HL-60/S4 treated with phorbol 12-myristate 13-acetate at 8.2 ng/mL for 4 days and 3 days (cell line): ENCODE results near the gene REG1B.

Source experiments
- in situ Hi-C: fragments of 300-500 bp; cut with MboI; formaldehyde crosslinking; loops from 2 replicates; pipeline ENCODE4 v1.15.0; 2022; ENCODE audit warnings: low sequenced_read_pairs

Gene REG1B, protein sequence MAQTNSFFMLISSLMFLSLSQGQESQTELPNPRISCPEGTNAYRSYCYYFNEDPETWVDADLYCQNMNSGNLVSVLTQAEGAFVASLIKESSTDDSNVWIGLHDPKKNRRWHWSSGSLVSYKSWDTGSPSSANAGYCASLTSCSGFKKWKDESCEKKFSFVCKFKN

DNA sequence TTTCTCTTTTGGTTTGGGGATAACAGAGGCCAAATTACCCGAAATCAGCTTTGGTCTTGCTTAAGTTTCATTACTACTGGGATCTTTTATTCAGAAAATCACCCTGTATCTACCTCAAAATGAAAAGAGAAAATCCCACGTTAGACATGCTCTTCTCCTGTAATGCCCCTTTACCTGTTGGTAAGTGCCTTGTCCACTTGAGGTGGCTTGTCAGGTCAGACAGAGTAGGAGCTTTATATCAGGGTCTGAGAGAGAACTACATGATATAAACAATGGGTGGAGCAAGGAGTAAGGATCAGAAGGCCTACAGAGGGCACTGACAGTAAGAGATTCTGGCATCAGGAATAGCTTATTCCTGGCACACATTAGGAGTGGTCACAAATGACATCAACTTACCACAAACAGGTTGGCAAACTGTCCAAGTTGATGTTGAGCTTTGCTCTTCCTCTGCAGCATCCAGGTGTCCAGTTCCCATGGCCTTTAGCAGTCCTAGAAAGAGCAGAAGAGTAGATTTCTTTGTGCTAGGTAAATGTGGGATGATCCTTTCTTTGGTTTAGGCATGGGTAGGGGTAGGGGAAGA is at the start of gene REG1B:
Gene REG1B, minus strand, starts transcription at position 209 of the 580 bp plus-strand sequence. CDS start 381 bp downstream, outside the sequence.
- in situ Hi-C loops = no loop called here

DNA sequence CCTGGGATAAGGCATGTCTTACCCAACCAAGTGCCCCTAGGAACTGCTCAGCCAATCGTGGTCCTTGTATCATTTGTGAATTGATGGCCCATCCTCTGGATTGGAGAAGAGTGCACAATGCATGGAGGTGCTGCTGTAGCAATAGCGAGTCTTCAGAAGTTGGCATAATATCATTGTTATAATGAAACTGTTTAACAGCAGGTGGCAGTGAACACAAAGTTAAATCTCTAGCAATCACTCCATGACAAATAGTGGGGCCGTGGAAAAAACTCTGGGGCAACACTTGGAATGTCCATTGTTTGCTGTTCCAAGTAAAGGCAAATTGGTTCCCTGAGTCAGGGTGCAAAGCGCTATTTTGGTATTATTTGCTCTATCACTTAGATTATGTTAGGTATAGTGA is 43.9 kb upstream of the REG1B start:
- in situ Hi-C loops = no loop called here

DNA sequence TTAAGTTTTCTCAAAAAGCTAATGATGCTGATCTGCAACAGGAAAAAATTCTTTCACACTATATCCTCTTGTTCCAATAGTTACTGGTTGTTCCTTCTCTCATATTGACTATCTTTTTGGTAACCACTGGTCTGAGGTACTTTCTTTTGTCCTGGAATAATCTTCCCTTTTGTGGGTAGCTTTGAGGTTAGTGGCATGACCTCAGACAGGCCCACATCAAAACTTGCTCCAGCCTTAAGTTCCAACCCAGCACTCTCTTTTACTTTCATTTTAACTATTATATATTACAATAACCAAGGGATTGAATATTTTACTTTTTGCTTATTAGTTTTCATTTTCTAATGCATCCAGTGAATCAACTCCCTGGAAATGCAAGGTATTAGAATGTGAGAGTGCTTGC is 42.0 kb upstream of the REG1B start:
- in situ Hi-C loops = no loop called here

DNA sequence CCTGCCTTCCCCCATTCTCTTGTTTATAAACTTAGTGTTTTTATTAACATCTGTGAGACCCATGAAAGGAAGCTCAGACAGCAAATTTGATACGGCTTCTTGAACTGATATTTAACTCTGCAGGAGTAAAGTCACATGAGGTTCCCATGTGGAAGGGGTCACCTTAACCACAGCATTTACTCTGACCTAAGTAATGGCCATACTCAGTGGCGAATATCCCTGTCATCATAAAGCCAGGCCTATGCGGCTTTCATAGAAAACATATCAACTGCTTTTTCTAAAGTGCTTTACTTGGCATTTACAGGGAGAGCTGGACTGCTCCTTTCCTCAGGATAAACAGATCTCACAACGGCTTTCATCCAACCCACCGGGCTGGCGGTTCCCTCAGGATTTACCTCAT is 41.5 kb upstream of the REG1B start:
- in situ Hi-C loops = no loop called here

DNA sequence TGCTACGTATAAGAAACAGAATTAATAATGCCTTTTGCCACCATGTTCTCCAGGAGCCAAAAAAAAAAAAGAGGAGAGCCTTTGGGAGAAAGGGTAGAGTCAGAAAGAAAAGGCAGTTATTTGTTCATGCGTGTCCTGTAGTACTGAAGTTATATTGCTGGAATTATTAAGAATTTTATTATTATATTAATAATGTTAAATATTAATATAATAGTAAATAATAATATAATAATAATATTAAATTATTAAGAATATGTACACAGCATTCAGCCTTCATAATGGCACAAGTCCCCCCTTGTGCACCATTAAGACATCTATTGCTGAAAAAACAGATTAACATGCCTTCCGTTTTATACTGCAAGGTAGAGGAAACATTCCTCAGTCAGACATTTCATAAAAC is 40.6 kb upstream of the REG1B start:
- in situ Hi-C loops = no loop called here

DNA sequence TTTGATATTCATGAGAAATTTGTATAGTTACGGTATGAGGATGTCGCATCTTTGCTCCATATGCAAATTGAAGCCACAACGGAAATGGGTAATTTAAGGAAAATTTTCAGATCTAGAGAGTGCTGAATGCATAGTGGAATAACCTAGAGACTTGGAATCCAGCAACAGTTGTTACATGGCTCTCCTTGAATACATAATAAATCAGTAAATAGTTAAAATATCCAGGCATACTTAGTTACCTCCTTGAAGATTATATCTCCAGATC is 37.9 kb upstream of the REG1B start:
- in situ Hi-C loops = no loop called here

DNA sequence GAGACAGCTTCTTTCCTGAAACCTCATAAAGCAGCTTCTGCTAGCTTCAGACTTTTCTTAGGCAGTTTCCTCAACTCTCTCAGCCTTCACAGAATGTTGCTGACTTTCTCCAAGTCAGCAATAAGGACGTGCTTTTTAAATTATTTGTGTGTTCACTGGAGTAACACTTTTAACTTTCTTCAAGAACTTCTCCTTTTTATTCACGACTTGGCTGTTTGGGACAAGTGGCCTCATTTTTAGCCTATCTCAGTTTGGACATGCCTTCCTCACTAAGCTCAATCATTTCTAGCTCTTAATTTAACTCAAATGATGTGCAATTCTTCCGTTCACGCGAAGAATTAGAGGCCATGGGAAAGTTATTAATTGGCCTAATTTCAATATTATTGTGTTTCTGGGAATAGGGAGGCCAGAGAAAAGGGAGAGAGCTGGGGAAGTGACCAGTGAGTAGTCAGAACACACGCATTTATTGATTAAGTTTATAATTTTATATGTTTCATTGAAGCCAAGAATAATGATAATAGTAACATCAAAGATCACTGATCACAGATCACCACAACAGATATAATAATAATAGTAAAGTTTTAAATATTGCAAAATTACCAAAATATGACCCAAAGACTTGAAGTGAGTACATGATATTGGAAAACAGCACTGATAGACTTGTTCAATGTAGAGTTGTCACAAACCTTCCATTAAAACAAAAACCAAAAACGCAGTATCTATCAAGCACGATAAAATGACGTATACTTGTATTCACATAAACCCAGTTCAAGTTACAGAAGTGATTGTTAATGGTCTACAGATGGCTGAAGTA is 37.3 kb upstream of the REG1B start:
- in situ Hi-C loops = no loop called here

DNA sequence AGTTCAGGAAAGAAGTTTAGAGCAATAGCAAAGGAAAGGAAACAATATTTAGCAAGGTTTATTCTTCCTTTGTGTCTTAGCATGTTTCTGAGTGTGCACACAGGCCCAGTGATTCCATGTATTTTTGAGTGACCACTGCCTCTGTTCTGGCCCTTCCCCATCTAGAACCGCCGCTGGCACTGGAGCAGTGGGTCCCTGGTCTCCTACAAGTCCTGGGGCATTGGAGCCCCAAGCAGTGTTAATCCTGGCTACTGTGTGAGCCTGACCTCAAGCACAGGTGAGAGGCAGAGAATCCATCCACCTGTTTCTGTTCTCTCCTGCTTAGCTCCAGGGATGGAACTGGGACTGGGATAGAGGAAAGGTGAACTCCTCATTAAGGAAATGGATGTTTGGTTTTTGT is 34.9 kb upstream of the REG1B start:
- in situ Hi-C loops = no loop called here

DNA sequence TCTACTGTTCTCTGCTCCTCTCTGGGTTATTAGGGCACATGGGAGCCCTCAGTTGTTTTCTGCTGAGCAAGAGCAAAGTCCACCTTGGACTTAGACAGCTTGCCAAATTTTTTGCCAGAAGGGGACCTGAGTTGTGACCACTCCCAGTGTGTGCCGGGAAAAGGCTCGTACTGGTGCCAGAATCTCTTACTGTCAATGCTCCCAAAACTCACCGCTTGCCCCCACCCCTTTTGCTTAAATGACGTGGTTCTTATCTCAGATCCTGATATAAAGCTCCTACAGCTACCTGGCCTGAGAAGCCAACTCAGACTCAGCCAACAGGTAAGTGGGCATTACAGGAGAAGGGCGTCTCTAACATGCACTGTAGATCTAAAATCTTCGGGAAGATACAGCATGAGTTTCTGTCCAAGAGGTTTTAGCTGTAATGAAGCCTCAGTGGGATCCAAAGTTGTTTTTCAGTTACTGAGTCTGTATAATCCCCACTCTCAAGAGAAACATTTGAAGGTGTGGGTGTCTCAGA is 32.5 kb upstream of the REG1B start, which contains the start of gene REG1A:
Gene REG1A, plus strand, starts transcription at position 295 of the 520 bp plus-strand sequence. CDS start 374 bp downstream, outside the sequence.
- in situ Hi-C loops = no loop called here

DNA sequence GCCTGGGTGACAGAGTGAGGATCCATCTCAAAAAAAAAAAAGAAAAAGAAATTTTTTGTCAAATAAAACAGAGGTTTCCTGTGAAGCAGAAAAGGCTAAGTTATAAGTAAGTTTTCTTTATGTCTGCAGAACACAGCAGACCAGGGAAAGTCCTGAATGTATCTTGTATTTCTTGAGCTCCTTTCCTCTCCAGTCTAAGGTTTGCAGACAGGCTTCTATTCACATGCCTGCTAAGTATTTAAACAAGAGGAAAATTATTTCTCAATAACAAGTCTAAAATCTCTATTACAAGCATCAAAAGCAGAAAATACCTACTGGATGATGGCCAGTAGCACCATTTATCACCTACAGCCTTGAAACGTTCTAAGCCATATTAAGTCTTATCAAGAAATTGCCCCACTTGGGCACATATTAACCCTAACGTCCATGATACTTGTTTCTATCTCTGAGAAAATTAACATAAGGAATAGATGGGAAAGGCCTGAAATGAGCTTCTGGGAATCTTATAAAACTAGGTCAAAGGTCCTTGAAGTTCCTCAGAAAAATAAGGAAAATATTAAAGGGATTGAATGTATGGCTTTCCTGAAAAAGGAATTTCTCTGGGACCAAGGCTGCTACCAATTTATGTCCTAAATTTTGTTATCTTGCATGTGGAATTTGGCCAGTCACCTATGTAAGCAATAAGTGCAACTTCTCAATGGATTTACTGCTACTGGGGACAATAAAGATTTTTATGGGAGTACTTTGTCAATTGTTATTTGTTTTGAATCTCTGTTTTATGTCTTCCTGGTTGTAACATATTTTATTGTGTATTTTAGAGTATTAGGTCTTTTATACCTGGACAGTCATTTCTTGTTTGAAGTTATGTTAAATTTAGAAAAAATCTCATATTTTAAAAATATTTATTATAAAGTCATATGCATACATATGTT is 29.5 kb upstream of the REG1B start:
- in situ Hi-C loops = no loop called here

DNA sequence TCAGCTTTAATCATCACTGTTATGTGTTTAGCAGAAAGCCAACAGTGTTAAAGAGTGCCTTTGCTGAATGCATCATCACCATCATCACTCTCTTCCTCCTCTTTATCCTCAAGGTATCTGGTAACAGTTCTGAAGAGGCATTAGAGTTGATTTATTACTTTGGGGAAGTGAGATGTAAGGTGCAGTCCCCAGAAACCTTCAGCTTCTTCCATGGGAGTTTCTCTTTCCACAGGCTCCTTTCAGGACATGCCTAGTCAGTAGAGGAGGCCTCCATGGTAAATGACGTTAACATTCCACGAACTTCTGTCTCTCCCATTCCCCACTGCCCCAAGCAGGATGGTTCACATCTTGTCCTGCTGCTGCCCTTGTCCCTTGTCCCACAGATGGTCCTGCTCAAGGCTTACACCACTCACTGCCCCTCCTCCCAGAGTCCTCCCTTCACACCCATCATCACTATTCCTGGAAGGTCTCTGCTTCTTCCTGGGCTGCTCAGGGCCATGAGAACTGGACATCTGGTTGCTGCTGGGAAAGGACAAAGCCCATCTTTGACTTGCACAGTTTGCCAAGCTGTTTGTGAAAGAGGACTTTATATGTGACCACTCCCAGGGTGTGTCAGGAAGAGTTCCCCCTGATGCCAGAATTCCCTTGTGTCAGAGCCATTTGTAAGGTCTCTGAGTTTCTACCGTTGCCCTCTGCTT is 27.2 kb upstream of the REG1B start:
- in situ Hi-C loops = no loop called here

DNA sequence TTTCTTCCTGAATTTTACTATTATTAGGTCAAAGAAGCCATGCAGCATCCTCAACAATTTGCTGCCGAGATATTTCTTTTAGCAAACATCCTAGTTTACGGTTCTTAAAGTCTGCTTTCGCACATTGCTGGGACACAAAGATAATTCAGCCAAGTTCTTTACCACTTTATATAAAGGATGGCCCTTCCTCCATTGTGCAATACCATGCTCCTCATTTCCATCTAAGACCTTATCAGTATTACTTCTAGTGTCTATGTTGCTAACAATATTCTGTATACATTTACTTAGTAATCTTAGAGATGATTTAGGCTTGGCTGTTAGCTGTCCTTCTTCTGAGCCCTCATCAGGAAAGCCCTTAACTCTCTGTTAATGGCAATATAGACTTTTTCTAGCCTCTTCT is 24.5 kb upstream of the REG1B start:
- in situ Hi-C loops = no loop called here

DNA sequence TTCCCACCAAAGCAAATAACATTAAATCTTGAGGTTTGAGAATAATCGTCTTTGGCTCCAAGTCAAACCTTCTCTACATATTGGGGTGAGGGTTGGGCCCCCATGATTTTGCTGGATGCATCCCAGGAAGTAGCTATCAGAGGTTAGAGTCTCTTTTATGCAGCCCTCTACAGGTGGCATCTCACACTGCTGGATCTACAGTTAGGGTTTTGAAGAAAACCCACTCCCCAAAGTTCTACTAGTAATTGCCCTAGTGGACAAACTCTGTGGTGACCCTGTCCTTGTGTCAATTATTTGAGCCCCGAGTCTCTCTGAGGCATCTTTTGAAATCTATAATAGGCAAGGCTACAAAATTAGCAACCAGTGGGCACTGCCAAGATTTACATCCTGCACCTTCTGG is 17.5 kb upstream of the REG1B start:
- in situ Hi-C loops = no loop called here

DNA sequence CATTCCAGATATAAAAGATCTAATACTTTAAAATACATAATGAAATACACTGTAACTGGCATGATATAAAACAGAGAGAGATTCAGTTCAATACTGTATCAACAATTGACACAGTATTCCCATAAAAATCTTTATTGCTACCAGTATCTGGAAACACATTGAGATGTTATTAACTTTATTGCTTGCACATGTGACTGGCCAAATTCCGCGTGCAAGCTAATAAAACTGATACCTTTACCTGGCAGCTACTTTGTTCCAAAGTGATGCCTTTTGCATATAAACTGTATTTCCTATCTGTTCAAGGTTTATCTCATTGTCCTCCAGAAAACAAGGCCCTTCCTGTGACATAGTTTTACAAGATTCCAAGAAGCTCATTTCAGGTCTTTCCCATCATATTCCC is 15.4 kb upstream of the REG1B start:
- in situ Hi-C loops = no loop called here

DNA sequence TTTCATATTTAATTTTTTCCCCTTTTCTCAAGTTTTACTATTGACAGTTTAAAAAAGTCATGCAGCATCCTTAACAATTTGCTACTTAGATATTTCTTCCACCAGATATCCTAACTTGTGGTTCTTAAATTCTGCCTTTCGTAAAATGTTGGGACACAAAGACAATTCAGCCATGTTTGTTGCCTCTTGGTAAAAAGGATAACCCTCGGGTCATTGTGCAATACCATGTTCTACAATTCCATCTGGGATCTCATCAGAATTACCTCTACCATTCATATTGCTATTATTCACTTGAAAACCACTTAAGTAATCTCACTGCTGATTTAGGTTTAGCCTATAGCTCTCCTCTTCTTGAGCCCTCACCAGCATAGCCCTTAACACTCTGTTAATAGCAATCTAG is 13.2 kb upstream of the REG1B start:
- in situ Hi-C loops = no loop called here

DNA sequence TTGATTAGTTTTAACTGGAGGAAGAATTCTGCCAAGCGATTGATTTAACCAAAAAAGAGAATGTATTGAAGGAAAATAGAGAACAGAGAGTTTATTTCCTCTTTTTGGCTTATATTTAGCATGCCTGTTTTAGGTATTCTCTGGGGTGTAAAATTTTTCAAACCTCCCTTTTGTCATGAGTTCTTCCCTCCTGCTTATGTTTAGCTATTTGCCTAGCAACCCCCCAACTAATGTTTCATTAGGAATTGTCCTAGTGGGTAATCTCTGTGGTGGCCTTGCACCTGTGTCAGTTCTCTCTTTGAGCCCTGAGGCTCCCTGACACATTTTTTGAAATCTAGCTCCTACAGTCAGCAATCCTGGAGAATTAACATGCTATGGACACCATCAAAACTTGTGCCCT is 12.5 kb upstream of the REG1B start:
- in situ Hi-C loops = no loop called here

DNA sequence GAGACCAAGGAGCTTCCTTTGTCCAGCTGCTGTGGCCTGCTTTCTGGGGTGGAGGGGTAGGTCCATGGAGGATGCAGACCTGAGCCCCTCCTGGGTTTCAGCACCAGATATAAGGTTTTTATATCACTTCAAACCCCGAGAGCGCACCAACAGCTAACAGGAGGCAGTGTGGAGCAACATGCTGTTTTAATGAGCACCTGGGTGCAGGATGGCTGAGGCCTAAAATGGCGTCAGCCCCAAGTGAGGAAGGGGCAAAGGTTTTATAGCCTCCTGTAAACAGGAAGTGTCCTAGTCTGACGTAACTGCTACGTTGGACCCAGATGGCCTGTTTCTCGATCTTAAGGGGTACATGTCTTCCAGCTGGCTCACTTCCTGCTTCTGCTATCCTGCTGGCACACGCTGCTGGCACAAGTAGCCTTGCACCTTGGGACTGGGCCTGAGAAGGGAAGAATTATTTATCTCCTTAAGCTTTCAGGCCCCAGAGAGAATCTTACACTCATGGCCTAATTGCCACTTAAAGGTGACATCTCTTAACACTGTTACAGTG is 11.4 kb upstream of the REG1B start:
- in situ Hi-C loops = no loop called here

DNA sequence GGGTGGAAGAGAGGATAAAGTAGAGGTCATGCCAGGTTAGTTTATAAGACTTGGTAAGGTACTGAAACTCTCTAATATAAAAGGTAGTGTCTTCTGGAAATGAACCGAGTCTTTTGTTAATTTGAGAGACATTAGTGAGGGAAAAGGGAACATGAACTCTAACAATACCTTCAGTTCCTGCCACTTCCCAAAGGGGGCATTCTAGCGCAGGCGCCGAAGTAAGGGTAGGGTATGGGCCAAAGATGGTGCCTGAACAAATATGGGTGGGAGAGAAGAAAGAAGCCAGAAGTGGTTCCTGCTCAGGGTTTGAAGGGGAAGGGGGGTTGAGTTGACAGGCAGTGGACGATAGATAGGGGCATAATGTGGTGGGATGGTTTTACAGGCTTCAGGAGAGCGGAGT is 10.1 kb upstream of the REG1B start:
- in situ Hi-C loops = no loop called here

DNA sequence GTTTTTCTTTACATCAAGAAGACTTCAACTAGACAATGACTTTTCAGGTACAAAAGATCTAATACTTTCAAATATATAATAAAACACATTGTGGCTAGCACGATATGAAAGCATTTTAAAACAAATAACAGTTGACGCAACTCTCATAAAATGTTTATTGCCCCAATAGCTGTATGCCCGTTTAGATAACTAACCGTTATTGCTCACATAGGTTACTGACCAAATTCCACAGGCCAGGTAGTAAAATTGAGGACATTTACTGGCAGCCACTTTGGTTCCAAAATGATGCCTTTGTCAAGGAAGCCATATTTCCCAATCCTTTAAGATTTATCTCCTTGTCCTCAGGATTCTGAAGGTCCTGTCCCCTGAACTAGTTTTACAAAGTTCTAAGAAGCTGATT is 2.9 kb upstream of the REG1B start:
- in situ Hi-C loops = no loop called here

DNA sequence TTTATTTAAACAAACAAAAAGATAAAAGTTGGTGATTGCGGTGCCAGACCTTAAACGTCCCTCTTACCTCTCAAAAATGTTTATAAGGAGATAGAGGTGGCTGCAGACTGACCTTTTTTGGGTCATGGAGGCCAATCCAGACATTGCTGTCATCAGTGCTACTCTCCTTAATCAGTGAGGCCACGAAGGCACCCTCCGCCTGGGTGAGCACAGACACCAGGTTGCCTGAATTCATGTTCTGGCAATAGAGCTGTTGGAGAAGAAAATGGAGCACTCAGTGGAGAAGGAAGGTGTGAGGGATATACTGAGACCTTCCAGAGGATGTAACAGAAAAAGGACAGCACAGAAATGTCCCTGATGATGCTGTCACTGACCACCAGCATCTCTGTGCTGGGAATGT is 1.5 kb downstream of the REG1B start:
- in situ Hi-C loops = no loop called here
